NCI-H128 (cell line): ENCODE data around the gene UPP1.
"Not testable (repeated sequence)": the region's sequence is repeated elsewhere in the genome, so short reads cannot be mapped to it uniquely, and the experiment has no call there.

ENCODE experiments used
- DNase-seq: peaks from one replicate; lab custom pipeline; 2025; ENCODE audit not compliant: unreplicated experiment; lab: John Stamatoyannopoulos, UW

Gene UPP1

GRCh38 chr7:48110868-48111267, 21.8 kb downstream of the UPP1 start:
- DNase-seq = no peak

- no peak for DNase-seq
These were observed 22.5 kb downstream of the UPP1 start for GRCh38 chr7:48111596-48111995.

GRCh38 chr7:48112401-48113165, 23.5 kb downstream of the UPP1 start:
- no peak for DNase-seq

- DNase-seq = no peak
These were observed 24.2 kb downstream of the UPP1 start for GRCh38 chr7:48113275-48113674.

- DNase-seq = no peak
These were observed 25.1 kb downstream of the UPP1 start for GRCh38 chr7:48114115-48114514.

- DNase-seq = no peak
These were observed 25.5 kb downstream of the UPP1 start for GRCh38 chr7:48114589-48114988.

GRCh38 chr7:48116043-48116442, 27.0 kb downstream of the UPP1 start:
- DNase-seq = no peak

GRCh38 chr7:48118041-48118440, 29.0 kb downstream of the UPP1 start:
- DNase-seq = no peak

- DNase-seq = not testable (repeated sequence)
These were observed 31.5 kb downstream of the UPP1 start for GRCh38 chr7:48120536-48120935.

GRCh38 chr7:48126037-48126436, 37.0 kb downstream of the UPP1 start:
- DNase-seq = no peak

GRCh38 chr7:48130658-48131108, 41.6 kb downstream of the UPP1 start:
- no peak for DNase-seq

GRCh38 chr7:48132792-48133191, 43.7 kb downstream of the UPP1 start:
- DNase-seq = no peak

GRCh38 chr7:48139459-48139858, 50.4 kb downstream of the UPP1 start:
- no peak for DNase-seq

- DNase-seq = no peak
These were observed 51.1 kb downstream of the UPP1 start for GRCh38 chr7:48140001-48140681.

GRCh38 chr7:48141521-48141920, 52.5 kb downstream of the UPP1 start:
- DNase-seq = no peak

GRCh38 chr7:48144291-48144768, 55.3 kb downstream of the UPP1 start:
- DNase-seq = no peak

- no peak for DNase-seq
These were observed 58.1 kb downstream of the UPP1 start for GRCh38 chr7:48147078-48147591.

- DNase-seq = not testable (repeated sequence)
These were observed 58.6 kb downstream of the UPP1 start for GRCh38 chr7:48147690-48148089.

GRCh38 chr7:48148311-48148710, 59.2 kb downstream of the UPP1 start:
- DNase-seq = no peak

- DNase-seq = no peak
These were observed 60.0 kb downstream of the UPP1 start for GRCh38 chr7:48149058-48149457.

GRCh38 chr7:48150086-48150485, 61.0 kb downstream of the UPP1 start:
- DNase-seq = no peak

- DNase-seq = no peak
These were observed 65.8 kb downstream of the UPP1 start for GRCh38 chr7:48154792-48155413.
